OCI-LY1 (cell line): Measurements from ENCODE around the gene PER1.

ENCODE experiments used
- H2AFZ ChIP-seq: fragments of 200-600 bp; sonication (generic), shearing (Covaris generic); 2 replicates; pipeline ENCODE4 v1.6.0; 2014; ENCODE audit warnings: antibody characterized with exemption, mild to moderate bottlenecking, low read length
- H3F3A ChIP-seq: fragments of 200-600 bp; sonication (generic), shearing (Covaris generic); 2 replicates; pipeline ENCODE4 v1.6.0; 2014; ENCODE audit warnings: mild to moderate bottlenecking, antibody characterized with exemption, low read length, moderate library complexity; ENCODE audit not compliant: insufficient read depth
- H3K27ac ChIP-seq: fragments of 200-600 bp; sonication (generic); 2 replicates; pipeline ENCODE4 v1.5.1; 2014; ENCODE audit warnings: low read length, mixed run types, mild to moderate bottlenecking, low read depth; ENCODE audit not compliant: poor library complexity, severe bottlenecking
- H3K27me3 ChIP-seq: fragments of 200-600 bp; sonication (generic); 2 replicates; pipeline ENCODE4 v1.6.0; 2014; ENCODE audit warnings: antibody characterized with exemption, mild to moderate bottlenecking, low read length, moderate library complexity; ENCODE audit not compliant: insufficient read depth
- H3K36me3 ChIP-seq: fragments of 200-600 bp; sonication (generic); 2 replicates; pipeline ENCODE4 v1.6.1; 2014; ENCODE audit warnings: mild to moderate bottlenecking, antibody characterized with exemption, low read length, moderate library complexity, mixed read lengths; ENCODE audit not compliant: insufficient read depth
- H3K4me1 ChIP-seq: fragments of 200-600 bp; sonication (generic); 2 replicates; pipeline ENCODE4 v1.5.1; 2014; ENCODE audit warnings: mild to moderate bottlenecking, low read length, moderate library complexity; ENCODE audit not compliant: insufficient read depth, severe bottlenecking
- H3K4me2 ChIP-seq: fragments of 200-600 bp; sonication (generic), shearing (Covaris generic); 2 replicates; pipeline ENCODE4 v1.6.1; 2014; ENCODE audit warnings: low read length
- H3K4me3 ChIP-seq: fragments of 200-600 bp; sonication (generic); 2 replicates; pipeline ENCODE4 v1.5.1; 2014; ENCODE audit warnings: low read length, low read depth, mild to moderate bottlenecking, mixed read lengths; ENCODE audit not compliant: poor library complexity, severe bottlenecking
- H3K79me2 ChIP-seq: fragments of 200-600 bp; shearing (Covaris generic); 2 replicates; pipeline ENCODE4 v1.6.1; 2016; ENCODE audit warnings: mixed run types, low read length, mixed read lengths; ENCODE audit not compliant: insufficient read depth
- H3K9ac ChIP-seq: fragments of 200-600 bp; sonication (generic), shearing (Covaris generic); 2 replicates; pipeline ENCODE4 v1.6.1; 2014; ENCODE audit warnings: mild to moderate bottlenecking, low read length, mixed read lengths
- H3K9me2 ChIP-seq: fragments of 200-600 bp; sonication (generic), shearing (Covaris generic); 2 replicates; pipeline ENCODE4 v1.6.1; 2014; ENCODE audit warnings: low read depth, mild to moderate bottlenecking, low read length, mixed read lengths
- H3K9me3 ChIP-seq: fragments of 200-600 bp; shearing (Covaris generic); 2 replicates; pipeline ENCODE4 v1.6.1; 2014; ENCODE audit warnings: low read length, mixed read lengths
- H4K20me1 ChIP-seq: fragments of 200-600 bp; sonication (generic), shearing (Covaris generic); 2 replicates; pipeline ENCODE4 v1.6.0; 2016; ENCODE audit warnings: mild to moderate bottlenecking, low read length; ENCODE audit not compliant: insufficient read depth
- CTCF ChIP-seq: fragments of 200-600 bp; sonication (generic), shearing (Covaris generic); IDR thresholded peaks from 2 replicates; pipeline ENCODE4 v1.5.1; 2017; ENCODE audit warnings: mild to moderate bottlenecking, antibody characterized with exemption, low read length, moderate library complexity, mixed read lengths
- EZH2 ChIP-seq: fragments of 200-600 bp; sonication (generic), shearing (Covaris generic); IDR thresholded peaks from 2 replicates; pipeline ENCODE4 v1.8.0; 2017; ENCODE audit warnings: borderline replicate concordance, mixed run types, mild to moderate bottlenecking, antibody characterized with exemption, low read length, moderate library complexity, mixed read lengths

Gene PER1

GRCh38 chr17:8141741-8142140 is 10.5 kb downstream of the PER1 start:
- no peaks in the 10 kb centered on the region for H3K27me3 ChIP-seq
- peaks cover 32% of the 10 kb centered on the region; the same call in 1 of the 2 replicates for H3K36me3 ChIP-seq
- H4K20me1 ChIP-seq = no peaks in the 10 kb centered on the region
- H3K9me2 ChIP-seq = no peaks in the 10 kb centered on the region
- H3K27ac ChIP-seq = no peak overlapping the region
- H3F3A ChIP-seq = no peaks in the 10 kb centered on the region
- no peaks in the 10 kb centered on the region for H3K79me2 ChIP-seq
- H3K9me3 ChIP-seq = no peaks in the 10 kb centered on the region
- no peak for TF ChIP-seq EZH2
- no peak for TF ChIP-seq CTCF
- H3K4me1 ChIP-seq = peaks cover 6% of the 10 kb centered on the region
- H3K4me3 ChIP-seq = no peak overlapping the region
- no peak overlapping the region for H3K9ac ChIP-seq
- no peak overlapping the region for H3K4me2 ChIP-seq
- no peak overlapping the region for H2AFZ ChIP-seq

- TF ChIP-seq EZH2 (no peak), CTCF (no peak)
Observed at GRCh38 chr17:8141045-8141444, 11.2 kb downstream of the PER1 start.

GRCh38 chr17:8140065-8141029 is 11.9 kb downstream of the PER1 start:
- no peaks in the 10 kb centered on the region for H3K79me2 ChIP-seq
- peaks cover 22% of the 10 kb centered on the region; the same call in 1 of the 2 replicates for H3K36me3 ChIP-seq
- H3K9me3 ChIP-seq = no peaks in the 10 kb centered on the region
- H4K20me1 ChIP-seq = no peaks in the 10 kb centered on the region
- no peaks in the 10 kb centered on the region for H3F3A ChIP-seq
- H3K4me1 ChIP-seq = peaks cover 6% of the 10 kb centered on the region
- H3K9ac ChIP-seq = no peak overlapping the region
- no peaks in the 10 kb centered on the region for H3K27me3 ChIP-seq
- no peak overlapping the region for H3K27ac ChIP-seq
- no peak overlapping the region for H2AFZ ChIP-seq
- TF ChIP-seq CTCF = no peak
- no peak for TF ChIP-seq EZH2
- no peak overlapping the region for H3K4me3 ChIP-seq
- H3K4me2 ChIP-seq = no peak overlapping the region
- no peaks in the 10 kb centered on the region for H3K9me2 ChIP-seq

More at GRCh38 chr17:8141045-8141444, 11.2 kb downstream of the PER1 start:
- Histone ChIP-seq H3K4me1 (peaks cover 6% of the 10 kb centered on the region), H3K4me3 (no peak overlapping the region), H2AFZ (no peak overlapping the region), H3K79me2 (no peaks in the 10 kb centered on the region), H3K27me3 (no peaks in the 10 kb centered on the region), H3K9me3 (no peaks in the 10 kb centered on the region), H3K9me2 (no peaks in the 10 kb centered on the region), H3K36me3 (peaks cover 25% of the 10 kb centered on the region; the same call in 1 of the 2 replicates), H3K27ac (no peak overlapping the region), H3K9ac (no peak overlapping the region), H3F3A (no peaks in the 10 kb centered on the region), H4K20me1 (no peaks in the 10 kb centered on the region), H3K4me2 (no peak overlapping the region)
